HepG2 (cell line): ENCODE data around the gene LIME1. TPM values are rescaled to one million over a fixed set of nuclear protein-coding genes. Genes with fewer than 3 reads are reported as not detected.
A peak's percentile ranks its signal among the peaks of the same experiment; 100 is the strongest.

Experiments used
- ADNP ChIP-seq: sonication (generic); formaldehyde crosslinking; IDR thresholded peaks from 2 replicates; pipeline ENCODE4 v1.4.0; 2020; ENCODE audit warnings: missing genetic modification reagents
- ATF7 ChIP-seq, 2 experiments: fragments of 450-650 bp in 1 of 2; sonication (generic) in 1 of 2; formaldehyde crosslinking in 1 of 2; IDR thresholded peaks; 2 replicates each; pipeline versions ENCODE4 v1.4.0 to v1.6.1; 2016 to 2020; ENCODE audit warnings: antibody characterized with exemption in 1 of 2, mild to moderate bottlenecking in 1 of 2, missing genetic modification reagents in 1 of 2
- BORCS8-MEF2B ChIP-seq: sonication (generic); formaldehyde crosslinking; IDR thresholded peaks from 2 replicates; pipeline ENCODE4 v1.8.0; 2022; ENCODE audit warnings: mild to moderate bottlenecking, missing genetic modification reagents
- BRD4 ChIP-seq: sonication (generic); formaldehyde crosslinking; IDR thresholded peaks from 2 replicates; pipeline ENCODE4 v1.4.0; 2020; ENCODE audit warnings: missing genetic modification reagents
- DRAP1 ChIP-seq: IDR thresholded peaks from 2 replicates; pipeline ENCODE4 v1.6.1; 2016; ENCODE audit warnings: missing genetic modification reagents, missing compliant biosample characterization
- FOXJ3 ChIP-seq: sonication (generic); formaldehyde crosslinking; IDR thresholded peaks from 2 replicates; pipeline ENCODE4 v1.4.0; 2020; ENCODE audit warnings: missing genetic modification reagents, mild to moderate bottlenecking, borderline replicate concordance
- GLI4 ChIP-seq: sonication (generic); formaldehyde crosslinking; IDR thresholded peaks from 2 replicates; pipeline ENCODE4 v1.5.1; 2020; ENCODE audit warnings: missing genetic modification reagents, mild to moderate bottlenecking, moderate library complexity, borderline replicate concordance
- JUND ChIP-seq: sonication (generic); formaldehyde crosslinking; IDR thresholded peaks from 2 replicates; pipeline ENCODE4 v1.8.0; 2022; ENCODE audit warnings: mild to moderate bottlenecking, missing genetic modification reagents
- MAFG ChIP-seq: sonication (generic); formaldehyde crosslinking; IDR thresholded peaks from 2 replicates; pipeline ENCODE4 v1.5.1; 2020; ENCODE audit warnings: mild to moderate bottlenecking, missing genetic modification reagents
- MAFK ChIP-seq, 2 experiments: IDR thresholded peaks in 1 of 2; conservative IDR thresholded peaks in 1 of 2; 2 replicates each; pipeline ENCODE4 v1.6.1; 2011; ENCODE audit warnings: improper control_type of control experiment in 2 of 2, low read length in 2 of 2
- MAX ChIP-seq: IDR thresholded peaks from 2 replicates; pipeline ENCODE4 v1.6.1; 2012; ENCODE audit warnings: inconsistent platforms
- MLLT10 ChIP-seq: sonication (generic); formaldehyde crosslinking; IDR thresholded peaks from 2 replicates; pipeline ENCODE4 v1.4.0; 2020; ENCODE audit warnings: missing genetic modification reagents
- NONO ChIP-seq, 2 experiments: fragments of 450-650 bp in 1 of 2; sonication (generic) in 1 of 2; formaldehyde crosslinking in 1 of 2; IDR thresholded peaks in 1 of 2; conservative IDR thresholded peaks in 1 of 2; 2 replicates each; pipeline versions ENCODE4 v1.6.1 to v1.8.0; 2017 to 2022; ENCODE audit warnings: mild to moderate bottlenecking in 1 of 2, missing genetic modification reagents in 1 of 2, moderate library complexity in 1 of 2
- PLSCR1 ChIP-seq: sonication (generic); formaldehyde crosslinking; IDR thresholded peaks from 2 replicates; pipeline ENCODE4 v1.5.0; 2020; ENCODE audit warnings: missing genetic modification reagents, mild to moderate bottlenecking, borderline replicate concordance
- RBM22 ChIP-seq: fragments of 200-400 bp; formaldehyde crosslinking; optimal IDR thresholded peaks from 2 replicates; pipeline ENCODE3; 2017; ENCODE audit warnings: mild to moderate bottlenecking, low read length, moderate library complexity
- SP4 ChIP-seq: sonication (generic); formaldehyde crosslinking; IDR thresholded peaks from 2 replicates; pipeline ENCODE4 v1.8.1; 2023; ENCODE audit warnings: mild to moderate bottlenecking, missing genetic modification reagents
- U2AF2 ChIP-seq: fragments of 200-400 bp; formaldehyde crosslinking; IDR thresholded peaks from 2 replicates; pipeline ENCODE4 v1.6.1; 2017; ENCODE audit warnings: low read depth, mild to moderate bottlenecking, low read length
- ZBTB33 ChIP-seq: sonication (generic); formaldehyde crosslinking; IDR thresholded peaks from 2 replicates; pipeline ENCODE4 v1.4.0; 2020; ENCODE audit warnings: missing genetic modification reagents
- ZMYM2 ChIP-seq: sonication (generic); formaldehyde crosslinking; IDR thresholded peaks from 2 replicates; pipeline ENCODE4 v1.8.0; 2022; ENCODE audit warnings: mild to moderate bottlenecking, missing genetic modification reagents
- ZNF17 ChIP-seq: sonication (generic); formaldehyde crosslinking; IDR thresholded peaks from 2 replicates; pipeline ENCODE4 v1.5.0; 2020; ENCODE audit warnings: mild to moderate bottlenecking, missing genetic modification reagents
- ZNF317 ChIP-seq: sonication (generic); formaldehyde crosslinking; IDR thresholded peaks from 2 replicates; pipeline ENCODE4 v1.5.0; 2020; ENCODE audit warnings: mild to moderate bottlenecking, missing genetic modification reagents
- ZNF460 ChIP-seq: sonication (generic); formaldehyde crosslinking; IDR thresholded peaks from 2 replicates; pipeline ENCODE4 v1.5.1; 2020; ENCODE audit warnings: missing genetic modification reagents, mild to moderate bottlenecking, borderline replicate concordance
- ZNF512 ChIP-seq: sonication (generic); formaldehyde crosslinking; IDR thresholded peaks from 2 replicates; pipeline ENCODE4 v1.4.0; 2020; ENCODE audit warnings: mild to moderate bottlenecking, missing genetic modification reagents
- ZNF552 ChIP-seq: sonication (generic); formaldehyde crosslinking; IDR thresholded peaks from 2 replicates; pipeline ENCODE4 v1.9.0; 2022; ENCODE audit warnings: missing genetic modification reagents, mild to moderate bottlenecking, borderline replicate concordance
- polyA plus RNA-seq, 8 experiments: library from polyadenylated mRNA; depleted of rRNA in 3 of 8; stranded (reverse) in 7 of 8; unstranded in 1 of 8; fragments of >200 nt; fragmentation: Illumina TruSeq in 4 of 8; extraction: Trizol in 4 of 8; gene quantifications; 2 replicates each; pipeline versions ENCODE4 v1.2.1 to v1.2.3, GENCODE V29; 2011 to 2016; ENCODE audit warnings: low read depth in 4 of 8, missing spikeins in 1 of 8, mixed read lengths in 1 of 8; ENCODE audit not compliant: insufficient read depth in 1 of 8
- total RNA-seq, 5 experiments: library from RNA; depleted of rRNA; stranded (reverse); fragments of >200 nt; fragmentation: Illumina TruSeq; extraction: Trizol; gene quantifications; 2 replicates each; pipeline ENCODE4 v1.2.3, GENCODE V29; 2016; ENCODE audit warnings: low read depth in 1 of 5

The LIME1 gene
- total and polyA plus RNA-seq, 2 of the 13 experiments (the other 11 are each of a cell fraction or from before 2014, with no cell fraction given), result 13.0 to 61.5 TPM

- TF ChIP-seq ZNF512 (0 out of 2 replicates have a peak, but pooled peaks have one; percentile 31), MLLT10 (CRISPR knock-in tag) (no peak), BORCS8-MEF2B (CRISPR knock-in tag) (no peak), ZNF317 (CRISPR knock-in tag) (no peak), SP4 (peak; percentile 53), GLI4 (CRISPR knock-in tag) (0 out of 2 replicates have a peak, but pooled peaks have one; percentile 32), BRD4 (no peak), ZNF460 (CRISPR knock-in tag) (peak; percentile 23; the same call in 1 of the 2 replicates), ZNF17 (CRISPR knock-in tag) (no peak), NONO (IDR thresholded peaks at IDR 0.05) (no peak), NONO (CRISPR knock-in tag; conservative IDR thresholded peaks at IDR 0.05) (peak; percentile 84; the same call in 1 of the 2 replicates), ZMYM2 (CRISPR knock-in tag) (peak; percentile 96), RBM22 (peak; percentile 63), PLSCR1 (CRISPR knock-in tag) (no peak), MAFK (conservative IDR thresholded peaks at IDR 0.05 in 1 of 2, IDR thresholded peaks at IDR 0.05 in 1 of 2; ENCODE audit: low read length in 2 of 2) (no peak), DRAP1 (CRISPR knock-in tag) (no peak), ZBTB33 (CRISPR knock-in tag) (peak; percentile 82), ADNP (CRISPR knock-in tag) (no peak), FOXJ3 (no peak), U2AF2 (0 out of 2 replicates have a peak, but pooled peaks have one; percentile 10), JUND (CRISPR knock-in tag) (peak; percentile 25; the same call in 1 of the 2 replicates), MAX (peak; percentile 72; the same call in 1 of the 2 replicates), MAFG (CRISPR knock-in tag) (no peak), ZNF552 (CRISPR knock-in tag) (0 out of 2 replicates have a peak, but pooled peaks have one; percentile 51), ATF7 (IDR thresholded peaks at IDR 0.05) (no peak), ATF7 (CRISPR knock-in tag; IDR thresholded peaks at IDR 0.05) (0 out of 2 replicates have a peak, but pooled peaks have one; percentile 27)
Measured at GRCh38 chr20:63734111-63734945, 2.1 kb upstream of the LIME1 start (continued).
